NCI-H82 treated with DMSO at 0.1 percent for 48 hours (cell line): ENCODE data around the gene ADAM11.
"Not testable (repeated sequence)": the region's sequence is repeated elsewhere in the genome, so short reads cannot be mapped to it uniquely, and the experiment has no call there.

Experiments
- DNase-seq: peaks from one replicate; lab custom pipeline; 2025; ENCODE audit not compliant: unreplicated experiment; lab: John Stamatoyannopoulos, UW

The ADAM11 gene, protein sequence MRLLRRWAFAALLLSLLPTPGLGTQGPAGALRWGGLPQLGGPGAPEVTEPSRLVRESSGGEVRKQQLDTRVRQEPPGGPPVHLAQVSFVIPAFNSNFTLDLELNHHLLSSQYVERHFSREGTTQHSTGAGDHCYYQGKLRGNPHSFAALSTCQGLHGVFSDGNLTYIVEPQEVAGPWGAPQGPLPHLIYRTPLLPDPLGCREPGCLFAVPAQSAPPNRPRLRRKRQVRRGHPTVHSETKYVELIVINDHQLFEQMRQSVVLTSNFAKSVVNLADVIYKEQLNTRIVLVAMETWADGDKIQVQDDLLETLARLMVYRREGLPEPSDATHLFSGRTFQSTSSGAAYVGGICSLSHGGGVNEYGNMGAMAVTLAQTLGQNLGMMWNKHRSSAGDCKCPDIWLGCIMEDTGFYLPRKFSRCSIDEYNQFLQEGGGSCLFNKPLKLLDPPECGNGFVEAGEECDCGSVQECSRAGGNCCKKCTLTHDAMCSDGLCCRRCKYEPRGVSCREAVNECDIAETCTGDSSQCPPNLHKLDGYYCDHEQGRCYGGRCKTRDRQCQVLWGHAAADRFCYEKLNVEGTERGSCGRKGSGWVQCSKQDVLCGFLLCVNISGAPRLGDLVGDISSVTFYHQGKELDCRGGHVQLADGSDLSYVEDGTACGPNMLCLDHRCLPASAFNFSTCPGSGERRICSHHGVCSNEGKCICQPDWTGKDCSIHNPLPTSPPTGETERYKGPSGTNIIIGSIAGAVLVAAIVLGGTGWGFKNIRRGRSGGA

DNA sequence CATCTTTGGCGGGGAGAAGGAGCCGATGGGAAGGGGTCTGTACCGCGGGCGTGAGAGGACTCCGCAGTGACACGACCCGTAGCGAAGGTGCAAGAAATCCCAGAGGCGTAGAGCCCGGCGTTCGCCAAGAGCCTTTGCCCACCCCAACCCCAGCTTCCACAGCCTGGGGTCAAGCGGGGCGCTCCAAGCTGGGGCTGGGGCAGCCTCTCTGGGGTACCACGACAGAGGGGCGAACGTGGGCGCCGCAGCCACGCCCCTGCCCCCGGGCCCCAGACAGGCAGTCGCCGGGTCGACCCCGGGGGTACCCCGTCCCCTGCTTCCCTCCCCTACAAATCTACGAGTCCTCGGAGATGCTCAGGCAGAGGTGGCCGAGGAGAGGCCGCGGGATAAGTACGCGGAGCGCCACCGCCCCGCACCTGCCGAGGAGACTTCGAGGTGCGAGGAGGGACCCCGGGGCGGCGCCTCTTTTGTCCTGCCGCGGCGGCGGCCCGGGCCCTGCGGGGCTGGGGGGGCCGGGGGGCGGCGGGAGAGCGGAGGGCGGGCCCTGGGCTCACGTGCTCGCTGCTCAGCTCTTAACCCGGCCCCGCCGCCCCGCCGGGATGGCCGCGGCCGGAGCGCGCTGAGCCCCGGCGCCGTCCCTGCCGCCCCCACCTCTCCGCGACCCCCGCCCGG lies at the start of gene ADAM11:
TSS of gene ADAM11 (plus strand) at position 575 of the 672 bp plus-strand sequence. CDS start 212 bp downstream, outside the sequence.
- DNase-seq = no peak

DNA sequence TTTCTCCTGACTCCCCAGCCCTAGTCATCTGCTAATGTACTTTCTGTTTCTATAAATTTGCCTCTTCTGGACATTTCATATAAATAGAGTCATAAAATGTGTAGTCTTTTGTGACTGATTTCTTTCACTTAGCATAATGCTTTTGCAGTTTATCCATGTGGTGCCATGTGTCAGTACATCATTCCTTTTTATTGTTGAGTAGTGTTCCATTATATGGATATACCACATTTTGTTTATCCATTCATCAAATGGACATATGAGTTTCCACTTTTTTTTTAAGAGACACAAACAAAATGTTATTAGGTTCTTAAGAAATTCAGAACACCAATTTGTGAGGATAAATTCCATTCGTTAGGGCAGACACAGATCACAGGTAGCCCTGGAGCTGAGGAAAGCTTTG lies 39.3 kb upstream of the ADAM11 start:
- no peak for DNase-seq

DNA sequence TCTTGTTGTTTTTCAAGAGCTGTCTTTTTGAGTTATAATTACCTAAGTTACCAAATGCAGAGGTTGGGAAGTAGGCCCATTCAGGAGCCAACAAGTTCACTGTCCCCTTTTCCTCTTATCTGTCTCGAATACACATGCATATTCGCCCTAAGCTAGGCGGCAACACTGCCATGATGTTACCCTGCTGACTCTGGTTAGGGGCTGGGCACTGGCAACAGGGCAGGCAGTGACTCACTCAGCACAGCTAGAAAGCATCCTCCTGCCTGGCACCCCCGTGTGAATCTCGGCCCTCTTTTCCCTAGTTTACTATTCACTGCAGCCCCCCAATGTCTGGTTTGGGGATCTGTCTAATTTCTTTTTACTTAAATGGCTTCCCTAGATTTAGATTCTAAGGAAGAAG lies 36.5 kb upstream of the ADAM11 start:
- DNase-seq = no peak

DNA sequence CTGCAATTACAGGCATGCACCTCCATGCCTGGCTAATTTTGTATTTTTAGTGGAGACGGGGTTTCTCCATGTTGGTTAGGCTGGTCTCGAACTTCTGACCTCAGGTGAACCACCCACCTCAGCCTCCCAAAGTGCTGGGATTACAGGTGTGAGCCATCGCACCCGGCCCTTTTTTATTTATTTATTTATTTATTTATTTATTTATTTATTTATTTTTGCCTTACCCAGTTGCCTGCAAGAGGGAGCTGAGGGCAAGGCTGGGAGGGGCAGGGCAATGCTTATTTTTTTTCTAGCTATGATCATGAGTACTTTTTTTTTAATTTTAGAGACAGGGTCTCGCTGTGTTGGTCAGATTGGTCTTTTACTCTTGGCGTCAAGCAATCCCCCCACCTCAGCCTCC lies 32.7 kb upstream of the ADAM11 start:
- not testable (repeated sequence) for DNase-seq

DNA sequence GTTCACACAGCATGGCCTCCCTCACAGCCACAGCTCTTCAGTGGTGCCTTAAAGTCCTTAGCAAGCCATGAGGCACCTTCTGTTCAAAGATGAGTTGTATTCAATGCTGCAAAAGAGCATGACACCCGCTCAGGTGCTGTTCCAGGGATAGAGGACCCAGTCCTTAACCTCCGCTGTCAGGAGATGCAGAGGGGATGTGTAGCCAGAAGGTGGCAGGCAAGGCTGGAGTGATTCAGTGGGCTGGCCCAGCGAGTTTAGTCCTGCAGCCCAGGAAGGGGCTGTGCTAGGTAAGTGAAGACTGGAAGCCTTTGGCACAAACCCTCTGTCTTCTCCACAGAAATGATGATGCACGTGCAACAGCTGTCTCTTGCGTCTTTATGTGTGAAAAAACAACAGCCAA lies 25.0 kb upstream of the ADAM11 start:
- DNase-seq = no peak

DNA sequence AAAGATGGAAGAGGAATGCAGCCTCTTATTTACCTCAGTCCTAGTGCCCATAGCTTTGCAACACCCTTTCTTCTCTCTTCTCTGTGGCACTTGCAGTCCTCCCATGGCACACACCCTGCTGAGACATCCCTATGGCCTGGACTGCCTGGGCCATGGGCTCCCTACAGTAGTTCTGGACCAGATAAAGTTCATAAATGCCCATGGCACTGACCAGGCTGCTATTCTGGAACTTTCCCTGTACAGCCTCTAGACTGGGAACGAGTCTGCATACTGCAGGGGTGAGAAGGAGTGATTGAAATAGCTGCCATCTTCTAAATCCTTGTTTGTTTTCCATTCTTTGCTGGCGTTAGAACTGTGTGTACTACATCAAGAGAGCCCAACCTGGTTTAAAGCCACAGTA lies 24.5 kb upstream of the ADAM11 start:
- no peak for DNase-seq

DNA sequence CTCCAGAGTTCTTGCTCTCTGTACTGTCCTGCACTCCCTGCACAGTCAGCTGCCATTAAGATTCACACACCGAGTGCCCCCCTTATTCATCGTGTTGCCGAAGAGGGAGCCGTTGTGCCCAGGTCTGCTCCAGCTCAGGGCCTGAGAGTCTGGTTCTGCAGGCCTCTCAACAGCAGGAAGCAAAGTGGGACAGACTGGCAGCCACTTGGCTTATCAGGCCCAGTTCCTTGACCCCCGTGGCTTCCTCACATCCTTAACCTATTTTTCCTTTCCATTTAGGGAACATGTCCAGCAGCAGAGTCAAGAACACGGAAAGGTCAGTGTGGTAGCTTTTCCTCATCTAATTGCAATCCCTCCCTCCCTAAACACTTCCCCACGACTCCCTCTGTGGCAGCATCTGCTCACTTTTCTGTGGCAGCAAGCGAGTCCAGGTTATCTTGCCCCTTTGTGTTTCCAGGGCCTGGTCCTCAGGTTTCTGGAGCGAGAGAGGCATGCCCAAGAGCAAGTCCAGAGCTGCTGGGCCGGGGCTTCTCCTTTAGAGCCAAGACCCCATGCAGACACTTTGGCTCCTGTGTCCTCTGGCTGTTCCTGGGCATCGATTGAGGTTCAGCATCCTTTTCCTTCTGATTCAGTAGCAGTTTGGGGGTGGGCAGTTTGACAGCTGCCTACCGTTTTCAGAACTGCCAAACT lies 22.1 kb upstream of the ADAM11 start:
- no peak for DNase-seq

DNA sequence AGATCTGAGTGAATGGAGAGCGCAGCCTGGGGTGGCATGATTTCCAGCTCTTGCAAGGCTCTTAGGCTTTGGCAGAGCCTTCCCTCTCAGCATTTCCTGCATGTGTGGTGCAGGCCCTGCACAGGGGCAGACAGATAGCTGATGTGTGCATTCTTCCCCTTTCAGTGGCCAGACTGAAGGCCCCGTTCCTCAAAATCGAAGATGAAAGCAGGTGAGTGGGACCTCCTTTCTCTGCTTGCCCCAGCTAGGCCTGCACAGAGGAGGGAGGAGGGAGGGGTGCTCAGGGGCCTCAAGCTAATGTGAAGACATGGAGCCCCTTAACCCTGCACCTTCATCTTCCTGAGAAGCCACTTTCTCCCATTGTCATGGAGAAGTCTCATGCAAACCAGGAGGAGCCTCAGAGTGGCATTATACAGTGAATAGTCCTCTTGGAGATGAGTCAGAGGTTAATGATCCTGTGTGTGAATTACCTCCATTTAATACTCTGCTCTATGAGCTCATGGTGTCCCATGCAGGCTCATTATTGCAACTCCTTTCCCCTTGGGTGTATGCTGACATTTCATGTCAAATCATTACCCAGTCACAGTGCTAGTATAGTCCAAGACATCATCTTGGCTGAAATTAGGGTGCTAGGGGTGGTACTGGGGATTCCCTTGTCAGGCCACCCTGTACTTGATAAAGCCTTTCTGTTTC lies 20.4 kb upstream of the ADAM11 start:
- DNase-seq = no peak

DNA sequence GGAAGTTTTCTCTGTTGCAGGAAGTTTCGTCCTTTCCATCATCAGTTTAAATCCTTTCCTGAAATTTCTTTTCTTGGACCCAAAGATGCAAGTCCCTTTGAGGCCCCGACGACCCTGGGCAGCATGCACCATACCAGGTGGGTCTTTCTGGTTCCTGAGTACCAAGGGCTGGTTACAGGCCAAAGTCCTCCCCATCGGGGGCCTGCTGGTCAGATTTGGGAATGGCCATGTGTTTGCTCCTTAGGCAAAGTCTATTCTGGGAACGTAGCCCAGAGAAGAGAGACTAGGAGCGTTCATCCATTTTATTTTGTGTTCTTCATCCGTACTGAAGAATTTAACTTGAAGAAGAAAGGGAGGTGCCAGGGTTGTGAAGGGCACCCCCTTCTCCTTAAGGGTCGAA lies 17.5 kb upstream of the ADAM11 start:
- DNase-seq = no peak

DNA sequence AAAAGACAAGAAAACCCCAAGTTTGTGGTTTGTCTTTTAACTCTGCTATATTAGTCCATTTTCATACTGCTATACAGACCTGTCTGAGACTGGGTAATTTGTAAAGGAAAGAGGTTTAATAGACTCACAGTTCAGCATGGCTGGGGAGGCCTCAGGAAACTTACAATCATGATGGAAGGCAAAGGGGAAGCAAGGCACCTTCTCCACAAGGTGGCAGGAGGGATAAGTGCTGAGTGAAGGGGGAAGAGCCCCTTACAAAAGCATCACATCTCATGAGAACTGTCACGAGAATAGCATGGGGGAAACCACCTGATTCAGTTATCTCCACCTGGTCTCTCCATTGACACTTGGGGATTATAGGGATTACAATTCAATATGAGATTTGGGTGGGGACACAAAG lies 13.5 kb upstream of the ADAM11 start:
- DNase-seq = no peak

DNA sequence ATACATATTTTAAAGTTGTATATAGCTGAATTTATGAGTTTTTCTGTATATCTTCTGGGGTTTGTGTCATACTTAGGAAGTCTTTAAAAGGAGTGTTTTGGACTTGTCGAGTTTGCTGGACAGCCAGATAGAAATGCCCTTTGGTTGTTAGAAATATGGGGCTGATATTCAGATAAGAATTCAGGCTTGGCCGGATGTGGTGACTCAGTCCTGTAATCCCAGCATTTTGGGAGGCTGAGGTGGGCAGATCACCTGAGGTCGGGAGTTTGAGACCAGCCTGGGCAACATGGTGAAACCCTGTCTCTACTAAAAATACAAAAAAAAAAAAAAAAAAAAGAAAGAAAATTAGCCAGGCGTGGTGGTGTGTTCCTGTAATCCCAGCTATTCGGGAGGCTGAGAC lies 13.1 kb upstream of the ADAM11 start:
- not testable (repeated sequence) for DNase-seq

DNA sequence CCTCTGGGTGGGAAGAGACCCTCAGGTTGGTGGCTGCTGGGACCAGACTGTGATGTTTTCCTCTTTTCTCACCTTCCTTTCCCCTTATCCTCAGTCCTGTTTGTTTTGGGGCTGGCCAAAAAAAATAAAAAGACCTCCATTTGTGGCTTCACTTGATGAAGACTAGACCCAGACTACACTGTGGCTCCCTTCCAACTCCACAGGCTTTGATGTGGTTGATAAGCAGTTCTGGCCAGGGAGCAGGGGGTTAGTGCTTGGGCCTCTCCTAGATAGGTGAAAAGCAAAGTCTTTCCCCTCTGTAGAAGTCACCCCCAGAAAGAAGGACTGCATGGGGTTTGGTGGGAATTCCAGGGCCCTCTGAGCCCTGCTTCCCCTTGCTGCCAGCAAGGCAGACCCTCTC lies 11.2 kb upstream of the ADAM11 start:
- no peak for DNase-seq

DNA sequence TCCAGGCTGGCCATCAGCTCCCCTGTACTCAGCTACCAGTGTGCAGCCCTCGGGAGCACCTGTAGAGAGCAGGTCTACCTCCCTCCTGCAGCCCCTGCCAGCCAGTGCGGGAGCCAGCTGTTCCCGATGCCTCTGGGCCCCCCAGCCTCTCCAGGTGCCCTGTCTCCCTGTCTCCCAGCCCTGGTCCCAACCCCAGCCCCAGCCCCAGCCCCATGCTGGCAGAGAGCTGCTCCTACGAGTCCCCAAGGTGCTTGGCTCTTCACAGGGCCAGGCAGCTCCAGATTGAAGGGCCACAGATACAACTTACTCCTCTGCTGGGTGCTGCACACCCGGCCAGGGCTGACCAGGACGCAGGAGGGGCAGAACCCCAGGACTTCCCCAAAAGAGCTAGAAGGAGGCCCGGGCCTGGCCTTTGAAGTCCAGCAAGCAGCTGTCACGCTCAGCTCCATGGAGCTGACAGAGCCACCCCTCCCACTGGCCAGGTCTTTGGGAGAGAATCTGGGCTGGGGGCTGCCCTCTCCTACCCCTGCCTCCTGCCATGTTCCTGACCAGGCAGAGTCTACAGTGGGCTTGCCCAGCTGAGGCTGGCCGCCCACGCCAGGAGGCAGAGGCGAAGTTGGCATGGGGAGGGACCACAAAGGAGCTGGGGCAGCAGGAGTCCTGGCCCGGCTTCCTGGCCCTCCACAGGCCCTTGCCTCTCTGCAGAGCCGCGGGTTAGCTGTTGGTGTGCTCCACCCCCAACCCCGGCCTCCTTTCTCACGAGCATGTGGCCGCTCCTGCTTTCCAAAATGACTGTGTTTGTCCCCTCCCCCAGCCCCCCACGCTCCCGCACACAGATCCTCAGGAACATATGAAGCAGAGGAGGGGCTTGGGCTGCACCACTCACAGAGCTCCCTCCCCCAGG lies 9.5 kb upstream of the ADAM11 start:
- no peak for DNase-seq

DNA sequence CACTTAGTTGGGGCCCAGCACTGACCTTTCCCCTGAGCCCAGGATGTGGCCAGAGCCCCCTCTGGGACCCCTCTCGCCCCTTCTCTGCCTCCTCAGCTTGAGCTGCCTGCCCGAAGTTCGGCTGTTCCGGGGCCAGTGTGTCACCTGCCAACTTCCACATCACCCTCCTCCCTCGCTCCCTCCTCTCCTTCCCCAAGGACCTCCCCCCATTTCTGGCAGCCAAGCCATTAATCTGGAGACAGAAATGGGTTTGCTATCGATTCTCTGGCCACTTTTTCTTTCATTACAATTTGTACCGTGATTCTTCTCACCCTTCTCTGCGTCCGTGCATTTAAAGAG lies 8.8 kb upstream of the ADAM11 start:
- no peak for DNase-seq

DNA sequence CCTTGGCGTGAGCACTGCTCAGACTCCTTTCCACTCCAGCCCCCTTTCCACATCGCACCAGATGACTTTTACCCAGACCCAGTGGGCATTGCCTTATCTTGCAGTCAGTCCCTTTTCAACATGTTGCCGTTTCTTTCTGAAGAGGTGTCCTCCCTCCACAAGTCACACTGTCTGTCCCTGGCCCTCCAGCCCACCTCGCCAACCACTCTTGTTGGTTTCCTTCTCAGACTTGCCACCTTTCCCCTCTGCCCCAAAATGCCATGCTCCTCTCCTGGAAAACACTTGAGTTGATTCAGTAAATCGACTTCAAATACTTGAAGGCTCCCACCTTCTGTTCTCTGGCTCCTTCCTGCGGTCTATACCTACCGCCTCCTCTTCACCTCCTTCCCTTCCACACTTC lies 7.5 kb upstream of the ADAM11 start:
- DNase-seq = no peak

DNA sequence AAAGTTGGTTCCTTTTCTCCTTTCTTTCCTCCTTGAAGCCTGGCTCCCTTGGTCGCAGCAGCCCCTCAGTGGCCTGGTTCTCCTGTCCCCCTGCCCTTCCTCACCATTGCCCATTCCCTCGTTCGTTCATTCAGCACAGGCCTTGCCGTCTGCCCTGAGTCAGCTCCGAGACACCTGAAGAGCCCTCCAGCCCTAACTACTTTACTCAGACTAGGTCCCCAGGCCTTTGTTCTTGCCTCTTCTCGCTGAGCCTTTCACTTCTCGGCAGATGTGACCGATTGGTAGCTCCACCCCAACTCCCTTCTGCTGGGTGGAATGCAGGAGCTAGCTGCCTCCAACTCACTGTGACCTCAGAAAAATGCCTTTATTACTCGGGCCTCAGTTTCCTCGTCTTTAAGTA lies 7.0 kb upstream of the ADAM11 start:
- no peak for DNase-seq

DNA sequence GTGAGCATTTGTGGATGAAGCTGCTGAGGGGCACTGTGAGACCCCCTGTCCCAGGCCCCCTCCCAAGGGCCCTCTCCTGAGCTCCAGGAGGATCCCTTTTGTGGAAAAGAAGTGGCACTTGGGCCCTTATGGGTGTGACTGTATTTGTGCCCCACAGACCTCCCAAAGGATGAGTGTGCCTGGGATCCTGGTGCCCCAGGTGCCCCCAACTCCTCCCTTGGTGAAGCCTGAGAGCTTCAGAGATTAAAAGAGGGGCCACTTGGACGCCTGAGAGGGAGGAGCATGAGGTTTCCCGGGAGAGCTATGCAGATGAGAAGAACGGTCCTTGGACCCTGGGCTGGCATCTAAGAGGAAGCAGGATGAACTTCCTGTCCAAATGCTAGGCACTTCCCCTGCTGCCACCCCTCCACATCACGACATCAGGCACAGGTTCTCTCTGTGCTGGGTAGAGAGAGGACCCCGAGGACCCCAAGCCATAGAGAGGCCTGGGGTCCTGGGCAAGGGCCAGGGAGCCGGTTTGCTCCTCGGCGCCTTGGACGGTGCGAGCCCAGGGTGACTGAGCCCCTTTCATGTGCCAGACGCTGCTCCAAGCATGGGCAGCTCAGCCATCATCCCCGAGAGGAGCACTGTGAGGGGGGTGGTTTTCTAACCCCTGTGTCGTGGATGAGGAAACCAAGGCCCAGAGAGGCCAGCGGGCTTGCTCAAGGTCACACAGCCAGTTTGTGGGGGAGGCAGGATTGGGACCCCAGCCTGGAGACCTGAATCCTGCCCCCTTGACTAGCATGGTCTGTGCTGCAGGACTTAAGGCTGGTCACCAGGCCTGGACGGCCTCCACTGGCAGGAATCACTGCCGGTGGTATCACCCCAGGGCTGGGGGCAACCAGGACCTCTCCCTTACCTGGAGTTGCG lies 5.6 kb upstream of the ADAM11 start:
- no peak for DNase-seq

DNA sequence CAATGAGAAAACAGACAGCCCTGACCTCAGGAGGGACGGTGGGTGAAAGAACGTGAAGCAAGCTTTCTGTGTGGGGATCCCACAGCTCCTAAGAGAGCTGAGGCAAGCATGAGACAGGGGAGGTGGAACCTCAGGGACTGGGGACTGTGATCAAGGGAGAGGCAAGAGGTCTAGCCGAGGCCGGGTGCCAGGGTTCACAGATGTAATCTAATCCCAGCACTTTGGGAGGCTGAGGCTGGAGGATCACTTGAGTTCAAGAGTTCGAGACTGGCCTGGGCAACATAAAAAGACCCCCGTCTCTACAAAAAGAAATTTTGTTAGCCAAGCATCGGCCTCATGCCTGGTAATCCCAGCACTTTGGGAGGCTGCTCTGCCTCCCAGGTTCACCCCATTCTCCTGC lies 4.5 kb upstream of the ADAM11 start:
- DNase-seq = no peak

DNA sequence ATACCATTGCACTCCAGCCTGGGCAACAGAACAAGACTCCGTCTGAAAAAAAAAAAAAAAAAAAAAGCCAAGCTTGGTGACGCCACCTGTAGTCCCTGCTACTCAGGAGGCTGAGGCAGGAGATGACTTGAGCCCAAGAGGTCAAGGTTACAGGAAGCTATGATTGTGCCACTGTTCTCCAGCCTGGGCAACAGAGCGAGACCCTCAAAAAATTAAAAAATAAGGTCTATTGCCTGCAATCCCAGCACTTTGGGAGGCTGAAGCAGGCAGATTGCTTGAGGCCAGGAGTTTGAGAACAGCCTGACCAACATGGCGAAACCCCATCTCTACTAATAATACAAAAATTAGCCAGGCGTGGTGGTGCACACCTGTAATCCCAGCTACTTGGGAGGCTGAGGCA lies 3.6 kb upstream of the ADAM11 start:
- not testable (repeated sequence) for DNase-seq
